GM21367 (cell line): ENCODE results near the gene CAMTA1.

Experiments
- ATAC-seq: cut with Tn5 transposase; IDR thresholded peaks from one replicate; pipeline ENCODE4 v1.9.1; 2021; ENCODE audit not compliant: unreplicated experiment

CAMTA1 gene

GRCh38 chr1:7292036-7292681 is 506.9 kb downstream of the CAMTA1 start:
- ATAC-seq = no peak

GRCh38 chr1:7292714-7293419 is 507.6 kb downstream of the CAMTA1 start:
- no peak for ATAC-seq

GRCh38 chr1:7293702-7294629 is 508.7 kb downstream of the CAMTA1 start:
- ATAC-seq = no peak

- ATAC-seq = no peak
Measured at GRCh38 chr1:7294636-7295035, 509.4 kb downstream of the CAMTA1 start.

- ATAC-seq = no peak
Measured at GRCh38 chr1:7295946-7296345, 510.7 kb downstream of the CAMTA1 start.

GRCh38 chr1:7296968-7297367 is 511.7 kb downstream of the CAMTA1 start:
- ATAC-seq = no peak

GRCh38 chr1:7298145-7298544 is 512.9 kb downstream of the CAMTA1 start:
- no peak for ATAC-seq

- ATAC-seq = no peak
Measured at GRCh38 chr1:7298749-7299151, 513.5 kb downstream of the CAMTA1 start.

- no peak for ATAC-seq
Measured at GRCh38 chr1:7299329-7299799, 514.1 kb downstream of the CAMTA1 start.

GRCh38 chr1:7299994-7300393 is 514.7 kb downstream of the CAMTA1 start:
- no peak for ATAC-seq

- no peak for ATAC-seq
Measured at GRCh38 chr1:7300893-7301663, 515.8 kb downstream of the CAMTA1 start.

GRCh38 chr1:7301664-7301981 is 516.4 kb downstream of the CAMTA1 start:
- no peak for ATAC-seq

- ATAC-seq = no peak
Measured at GRCh38 chr1:7302126-7302525, 516.9 kb downstream of the CAMTA1 start.

GRCh38 chr1:7302873-7303272 is 517.6 kb downstream of the CAMTA1 start:
- ATAC-seq = no peak

GRCh38 chr1:7303554-7304317 is 518.5 kb downstream of the CAMTA1 start:
- ATAC-seq = no peak

- no peak for ATAC-seq
Measured at GRCh38 chr1:7313081-7313546, 527.9 kb downstream of the CAMTA1 start.

GRCh38 chr1:7313826-7314225 is 528.6 kb downstream of the CAMTA1 start:
- no peak for ATAC-seq

- no peak for ATAC-seq
Measured at GRCh38 chr1:7315316-7315715, 530.1 kb downstream of the CAMTA1 start.

- ATAC-seq = no peak
Measured at GRCh38 chr1:7315946-7316345, 530.7 kb downstream of the CAMTA1 start.

- no peak for ATAC-seq
Measured at GRCh38 chr1:7317888-7318287, 532.6 kb downstream of the CAMTA1 start.
